HG03039 (cell line): ENCODE data around the gene QKI.

Experiments used
- ATAC-seq: cut with Tn5 transposase; IDR thresholded peaks from one replicate; pipeline ENCODE4 v1.9.1; 2021; ENCODE audit warnings: mild to moderate bottlenecking, moderate library complexity; ENCODE audit not compliant: unreplicated experiment

Gene QKI

GRCh38 chr6:163603395-163603794, 188.9 kb downstream of the QKI start:
- ATAC-seq: no peak

- ATAC-seq: no peak
Measured at GRCh38 chr6:163605385-163606097, 191.0 kb downstream of the QKI start.

GRCh38 chr6:163607792-163608191, 193.3 kb downstream of the QKI start:
- no peak for ATAC-seq

- no peak for ATAC-seq
Measured at GRCh38 chr6:163608204-163608644, 193.7 kb downstream of the QKI start.

- no peak for ATAC-seq
Measured at GRCh38 chr6:163612200-163612599, 197.7 kb downstream of the QKI start.

- ATAC-seq: no peak
Measured at GRCh38 chr6:163613025-163613424, 198.5 kb downstream of the QKI start.

GRCh38 chr6:163613668-163614067, 199.2 kb downstream of the QKI start:
- ATAC-seq: no peak

- no peak for ATAC-seq
Measured at GRCh38 chr6:163616452-163616851, 201.9 kb downstream of the QKI start.

GRCh38 chr6:163617549-163617948, 203.0 kb downstream of the QKI start:
- no peak for ATAC-seq

GRCh38 chr6:163620101-163620500, 205.6 kb downstream of the QKI start:
- no peak for ATAC-seq

- no peak for ATAC-seq
Measured at GRCh38 chr6:163620670-163621330, 206.3 kb downstream of the QKI start.

- no peak for ATAC-seq
Measured at GRCh38 chr6:163625265-163625664, 210.7 kb downstream of the QKI start.

GRCh38 chr6:163626073-163626867, 211.8 kb downstream of the QKI start:
- no peak for ATAC-seq

- ATAC-seq: no peak
Measured at GRCh38 chr6:163627274-163628062, 212.9 kb downstream of the QKI start.
